Lower leg skin (tissue), 4 donors: Measurements from ENCODE around the gene ZNF232. TPM values are rescaled to one million over a fixed set of nuclear protein-coding genes. Genes with fewer than 3 reads are reported as not detected.
"Not testable (repeated sequence)": the region's sequence is repeated elsewhere in the genome, so short reads cannot be mapped to it uniquely, and the experiment has no call there.

ENCODE experiments used
- DNase-seq, 2 donors: peaks; one replicate each; pipeline ENCODE4 v3.0.0-alpha.2; 2019; ENCODE audit warnings: low spot score in 2 of 2
- H3K4me3 ChIP-seq: fragments of 200-600 bp; sonication (generic); 2 replicates; pipeline ENCODE4 v1.5.1; 2017; ENCODE audit warnings: mild to moderate bottlenecking, low read depth; ENCODE audit not compliant: poor library complexity, severe bottlenecking
- POLR2A ChIP-seq, 2 donors: fragments of 450-650 bp; IDR thresholded peaks; one replicate each; pipeline ENCODE4 v1.6.1; 2016 to 2017; ENCODE audit warnings: antibody characterized with exemption in 2 of 2, mild to moderate bottlenecking in 1 of 2, moderate library complexity in 1 of 2
- WGBS, 2 donors: methylation state at CpG; one replicate each; pipeline ENCODE4 v1.1.5; 2018; 5-methylcytosine and 5-hydroxymethylcytosine counted together
- intact Hi-C: fragments of 100-400 bp; cut with DNase I; formaldehyde crosslinking; loops from one replicate; pipeline ENCODE4 v1.15.0; 2023; ENCODE audit warnings: low total_unique reads
- total RNA-seq, 4 donors: library from RNA; depleted of rRNA; stranded (reverse); fragments of >200 nt; gene quantifications; one replicate each; pipeline ENCODE4 v1.1.0, GENCODE V29; 2016
- TF ChIP-seq, protein P1 (sequence below), 3 donors: fragments of 450-650 bp; IDR thresholded peaks; one replicate each; pipeline ENCODE4 v1.5.1; 2016; ENCODE audit warnings: antibody characterized with exemption in 3 of 3, mild to moderate bottlenecking in 3 of 3, moderate library complexity in 2 of 3

Gene ZNF232
- total RNA-seq = 1 to 10 TPM; 6.5 to 8.7 (median 8.6) TPM

- DNase-seq = peak; percentile 90 to 98
- intact Hi-C loops = no loop called here
- TF ChIP-seq, protein P1, sequence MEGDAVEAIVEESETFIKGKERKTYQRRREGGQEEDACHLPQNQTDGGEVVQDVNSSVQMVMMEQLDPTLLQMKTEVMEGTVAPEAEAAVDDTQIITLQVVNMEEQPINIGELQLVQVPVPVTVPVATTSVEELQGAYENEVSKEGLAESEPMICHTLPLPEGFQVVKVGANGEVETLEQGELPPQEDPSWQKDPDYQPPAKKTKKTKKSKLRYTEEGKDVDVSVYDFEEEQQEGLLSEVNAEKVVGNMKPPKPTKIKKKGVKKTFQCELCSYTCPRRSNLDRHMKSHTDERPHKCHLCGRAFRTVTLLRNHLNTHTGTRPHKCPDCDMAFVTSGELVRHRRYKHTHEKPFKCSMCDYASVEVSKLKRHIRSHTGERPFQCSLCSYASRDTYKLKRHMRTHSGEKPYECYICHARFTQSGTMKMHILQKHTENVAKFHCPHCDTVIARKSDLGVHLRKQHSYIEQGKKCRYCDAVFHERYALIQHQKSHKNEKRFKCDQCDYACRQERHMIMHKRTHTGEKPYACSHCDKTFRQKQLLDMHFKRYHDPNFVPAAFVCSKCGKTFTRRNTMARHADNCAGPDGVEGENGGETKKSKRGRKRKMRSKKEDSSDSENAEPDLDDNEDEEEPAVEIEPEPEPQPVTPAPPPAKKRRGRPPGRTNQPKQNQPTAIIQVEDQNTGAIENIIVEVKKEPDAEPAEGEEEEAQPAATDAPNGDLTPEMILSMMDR (IDR thresholded peaks at IDR 0.05) = no peak
- no peak for TF ChIP-seq POLR2A (IDR thresholded peaks at IDR 0.05)
- peak within 1 kb of the TSS; percentile 79 for H3K4me3 ChIP-seq
- 0 to 1% methylated on average over 56 to 67 of the region's 69 CpGs for WGBS, 2 donors
These were observed at the start of gene ZNF232 for GRCh38 chr17:5111402-5112204. Gene ZNF232 (minus strand): TSS chr17:5111878. CDS start chr17:5111822, 56 bp downstream.

DNA sequence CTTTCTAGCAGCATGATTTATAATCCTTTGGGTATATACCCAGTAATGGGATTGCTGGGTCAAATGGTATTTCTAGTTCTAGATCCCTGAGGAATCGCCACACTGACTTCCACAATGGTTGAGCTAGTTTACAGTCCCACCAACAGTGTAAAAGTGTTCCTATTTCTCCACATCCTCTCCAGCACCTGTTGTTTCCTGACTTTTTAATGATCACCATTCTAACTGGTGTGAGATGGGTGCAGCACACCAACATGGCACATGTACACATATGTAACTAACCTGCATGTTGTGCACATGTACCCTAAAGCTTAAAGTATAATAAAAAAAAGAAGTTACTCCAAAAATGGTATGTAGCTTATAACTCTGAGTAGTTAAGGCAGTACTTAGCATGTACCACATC is 49.0 kb upstream of the ZNF232 start:
- intact Hi-C loops, DNase-seq, H3K4me3 ChIP-seq: not testable (repeated sequence)
- WGBS, 2 donors = 82 to 93% methylated on average over 1 of the region's 1 CpG

- intact Hi-C loops, DNase-seq, H3K4me3 ChIP-seq: not testable (repeated sequence)
- WGBS, 2 donors = 81% methylated on average over 1 of the region's 1 CpG
These were observed 34.4 kb upstream of the ZNF232 start for GRCh38 chr17:5146122-5146521.

DNA sequence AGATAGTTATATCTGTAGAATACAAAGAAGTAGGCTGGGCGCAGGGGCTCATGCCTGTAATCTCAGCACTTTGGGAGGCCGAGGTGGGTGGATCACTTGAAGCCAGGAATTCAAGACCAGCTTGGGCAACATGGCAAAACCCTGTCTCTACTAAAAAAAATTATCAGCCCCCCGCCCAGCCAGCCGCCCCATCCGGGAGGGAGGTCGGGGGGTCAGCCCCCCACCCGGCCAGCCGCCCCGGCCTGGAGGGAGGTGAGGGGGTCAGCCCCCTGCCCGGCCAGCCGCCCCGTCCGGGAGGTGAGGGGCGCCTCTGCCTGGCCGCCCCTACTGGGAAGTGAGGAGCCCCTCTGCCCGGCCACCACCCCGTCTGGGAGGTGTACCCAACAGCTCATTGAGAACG is 31.2 kb upstream of the ZNF232 start:
- intact Hi-C loops = not testable (repeated sequence)
- WGBS, 2 donors = 93 to 95% methylated on average over 10 to 14 of the region's 18 CpGs

GRCh38 chr17:5139458-5139732 is 27.7 kb upstream of the ZNF232 start:
- no peak for TF ChIP-seq POLR2A (IDR thresholded peaks at IDR 0.05)
- TF ChIP-seq, protein P1 (IDR thresholded peaks at IDR 0.05) = no peak
- WGBS, 2 donors = 85% methylated on average over 3 to 4 of the region's 5 CpGs

More for the DNA sequence above, 31.2 kb upstream of the ZNF232 start:
- H3K4me3 ChIP-seq = not testable (repeated sequence)
- DNase-seq = peak in 1 of 2 donors; percentile 56

DNA sequence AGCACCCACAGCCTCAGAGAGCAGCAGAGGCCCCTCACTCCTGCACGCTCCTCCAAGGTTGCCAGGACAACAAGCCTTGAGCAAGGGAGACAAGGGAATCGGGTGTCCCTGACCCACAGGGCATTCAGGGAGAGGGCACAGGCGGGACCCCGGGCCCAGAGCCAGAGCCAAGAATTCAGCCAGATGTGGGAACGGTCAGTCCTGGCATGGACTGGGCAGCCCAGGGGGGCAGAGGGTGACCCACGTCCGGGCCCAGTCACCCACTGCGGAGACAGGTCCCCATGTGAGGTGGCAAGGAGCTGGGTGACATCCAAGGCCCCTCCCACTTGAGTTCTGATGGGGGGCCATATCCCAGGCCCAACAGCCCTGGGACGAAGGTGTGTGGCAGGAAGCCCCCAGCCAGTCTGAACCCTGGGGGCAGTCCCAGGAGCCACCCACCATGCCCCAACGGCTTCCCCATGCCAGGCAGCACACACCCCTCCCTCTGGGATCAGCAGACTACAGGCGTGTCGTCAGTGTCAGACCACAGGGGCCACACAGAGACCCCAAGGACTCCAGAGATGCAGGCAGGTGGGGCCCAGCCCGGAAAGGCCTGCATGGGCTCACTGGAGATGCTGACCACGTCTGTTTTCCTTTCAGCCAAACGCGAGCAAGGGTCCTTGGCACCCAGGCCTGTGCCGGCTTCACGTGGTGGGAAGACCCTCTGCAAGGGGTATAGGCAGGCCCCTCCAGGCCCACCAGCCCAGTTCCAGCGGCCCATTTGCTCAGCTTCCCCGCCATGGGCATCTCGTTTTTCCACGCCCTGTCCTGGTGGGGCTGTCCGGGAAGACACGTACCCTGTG is 27.2 kb upstream of the ZNF232 start:
- 83 to 85% methylated on average over 13 to 24 of the region's 24 CpGs for WGBS, 2 donors
- intact Hi-C loops = no loop called here

More at GRCh38 chr17:5139458-5139732, 27.7 kb upstream of the ZNF232 start:
- intact Hi-C loops = no loop called here
- DNase-seq = no peak
- no peak overlapping the region for H3K4me3 ChIP-seq

GRCh38 chr17:5138198-5138544 is 26.5 kb upstream of the ZNF232 start:
- DNase-seq, H3K4me3 ChIP-seq, intact Hi-C loops: not testable (repeated sequence)
- 92 to 93% methylated on average over 9 of the region's 9 CpGs for WGBS, 2 donors

More for the DNA sequence above, 27.2 kb upstream of the ZNF232 start:
- TF ChIP-seq, protein P1 (IDR thresholded peaks at IDR 0.05) = no peak
- TF ChIP-seq POLR2A (IDR thresholded peaks at IDR 0.05) = no peak
- no peak for DNase-seq
- H3K4me3 ChIP-seq = no peak overlapping the region

DNA sequence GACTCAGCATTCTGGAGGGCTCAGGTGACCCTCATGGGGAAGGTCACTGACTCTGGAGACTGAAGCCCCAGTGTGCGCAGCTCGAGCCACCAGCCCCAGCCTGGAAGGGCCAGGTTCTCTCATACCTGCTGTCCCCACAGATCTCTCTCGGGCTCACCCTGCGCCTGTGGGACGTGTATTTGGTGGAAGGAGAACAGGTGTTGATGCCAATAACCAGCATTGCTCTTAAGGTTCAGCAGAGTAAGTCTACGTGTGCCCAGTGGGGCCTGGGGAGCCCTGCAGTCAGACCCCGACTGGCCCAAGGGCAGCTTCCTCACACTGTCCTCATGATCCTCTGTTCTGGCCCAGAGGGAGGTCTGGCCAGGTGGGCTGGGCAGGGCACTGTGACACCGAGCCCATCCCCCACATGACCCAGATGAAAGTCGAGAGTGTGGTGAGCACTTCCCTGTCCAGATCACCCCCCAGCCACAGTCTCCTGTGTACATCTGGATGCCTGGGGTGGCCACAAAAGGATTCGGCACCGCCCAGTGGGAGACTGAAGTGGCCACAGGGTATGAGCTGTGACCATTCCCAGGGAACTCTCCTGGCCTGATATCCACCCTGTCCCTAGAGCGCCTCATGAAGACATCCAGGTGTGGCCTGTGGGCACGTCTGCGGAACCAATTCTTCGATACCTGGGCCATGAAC is 26.0 kb upstream of the ZNF232 start:
- intact Hi-C loops, H3K4me3 ChIP-seq: not testable (repeated sequence)
- WGBS, 2 donors = 84 to 93% methylated on average over 10 to 12 of the region's 15 CpGs
- peak in 1 of 2 donors; percentile 59 for DNase-seq

DNA sequence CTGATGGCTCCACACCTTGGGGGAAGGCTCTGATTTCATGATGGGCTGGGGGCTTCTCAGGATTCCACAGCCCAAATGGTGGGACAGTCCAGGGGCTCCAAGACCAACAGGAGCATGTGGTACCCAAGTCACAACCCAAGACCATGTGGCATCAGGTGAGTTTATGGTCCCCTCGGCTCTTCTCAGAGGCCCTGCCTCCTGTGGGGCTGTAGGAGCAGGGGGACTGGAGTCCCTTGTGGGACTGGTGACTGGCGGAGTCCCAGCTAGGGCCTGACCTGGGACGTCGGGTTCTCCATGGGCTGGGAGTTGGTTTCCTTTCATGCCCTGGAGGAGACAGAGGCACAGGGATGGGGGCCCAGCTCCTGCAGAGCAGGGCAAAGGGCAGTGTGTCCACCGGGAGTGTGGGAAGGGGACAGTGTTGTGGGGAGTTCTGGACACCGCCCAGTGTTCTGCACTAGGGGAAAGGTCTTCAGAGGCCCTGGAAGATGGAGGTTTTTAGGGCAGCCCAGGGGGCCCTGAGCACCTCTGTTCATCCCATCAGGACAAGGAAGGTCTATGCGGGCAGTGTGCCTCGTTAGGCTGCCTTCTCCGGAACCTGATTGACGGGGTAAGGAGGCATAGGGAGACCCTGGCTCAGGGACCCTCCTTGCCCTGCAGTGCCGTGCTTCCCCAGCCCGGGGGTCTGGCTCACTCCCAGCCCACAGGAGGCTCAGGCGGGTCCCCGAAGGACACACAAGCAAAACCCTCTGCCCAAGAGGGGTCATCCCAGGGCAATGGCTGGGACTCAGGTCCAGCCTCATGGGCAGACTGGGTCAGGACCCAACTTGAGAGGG is 25.1 kb upstream of the ZNF232 start:
- 86 to 90% methylated on average over 13 to 14 of the region's 14 CpGs for WGBS, 2 donors
- intact Hi-C loops, H3K4me3 ChIP-seq: not testable (repeated sequence)
- peak in 1 of 2 donors; percentile 67 for DNase-seq
